ENCODE measurements around the gene TPD52L1.

Gene TPD52L1

DNA sequence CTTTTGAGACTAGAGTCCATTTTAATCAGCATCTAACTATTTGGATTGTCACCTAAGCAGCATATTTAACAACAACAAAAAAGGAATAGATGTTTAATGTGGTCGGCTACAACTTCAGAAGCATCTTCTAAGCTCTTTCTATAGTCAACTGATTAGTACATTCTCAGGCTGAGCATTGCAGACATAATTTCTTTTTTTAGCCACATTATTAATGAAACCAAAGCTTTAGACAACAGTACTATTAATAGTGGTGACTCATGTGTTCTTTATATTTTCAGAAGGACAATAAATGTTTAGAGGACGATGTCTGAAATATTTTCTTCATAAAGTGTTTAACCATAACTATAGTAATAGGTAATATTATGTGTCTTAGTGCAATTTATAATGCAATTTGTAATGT, 52.4 kb downstream of the TPD52L1 start:
- Mint-ChIP-seq H3K4me3 (no peak overlapping the region), H3K36me3 (no peaks in the 10 kb centered on the region), H3K4me1 (peaks cover 5% of the 10 kb centered on the region), H3K27ac (no peak overlapping the region), H3K9me3 (no peaks in the 10 kb centered on the region)
- ATAC-seq: no peak
- no peak for DNase-seq (ENCODE audit: low spot score in 2 of 2)

DNA sequence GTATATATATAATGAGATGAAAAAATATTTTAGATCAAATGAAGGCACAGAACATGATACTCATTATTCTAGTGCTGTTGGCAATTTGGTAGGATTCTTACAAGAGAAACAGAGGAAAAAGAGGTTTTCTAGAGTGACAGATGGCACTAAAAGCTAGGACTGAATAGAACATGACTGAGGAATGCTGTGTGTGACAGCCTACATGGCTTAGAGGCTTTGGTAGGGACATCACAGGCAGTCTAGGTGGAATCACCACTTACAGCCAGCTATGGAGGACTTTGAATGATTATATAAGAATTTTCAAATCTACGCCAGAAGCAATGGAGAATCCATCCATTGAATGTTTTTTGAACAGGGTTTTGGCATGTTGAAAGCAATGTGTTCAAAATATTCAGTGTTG, 52.8 kb downstream of the TPD52L1 start:
- H3K4me1 Mint-ChIP-seq: peaks cover 5% of the 10 kb centered on the region
- H3K4me3 Mint-ChIP-seq: no peak overlapping the region
- H3K36me3 Mint-ChIP-seq: no peaks in the 10 kb centered on the region
- no peak for ATAC-seq
- no peak for DNase-seq (ENCODE audit: low spot score in 2 of 2)
- H3K9me3 Mint-ChIP-seq: no peaks in the 10 kb centered on the region
- H3K27ac Mint-ChIP-seq: no peak overlapping the region

DNA sequence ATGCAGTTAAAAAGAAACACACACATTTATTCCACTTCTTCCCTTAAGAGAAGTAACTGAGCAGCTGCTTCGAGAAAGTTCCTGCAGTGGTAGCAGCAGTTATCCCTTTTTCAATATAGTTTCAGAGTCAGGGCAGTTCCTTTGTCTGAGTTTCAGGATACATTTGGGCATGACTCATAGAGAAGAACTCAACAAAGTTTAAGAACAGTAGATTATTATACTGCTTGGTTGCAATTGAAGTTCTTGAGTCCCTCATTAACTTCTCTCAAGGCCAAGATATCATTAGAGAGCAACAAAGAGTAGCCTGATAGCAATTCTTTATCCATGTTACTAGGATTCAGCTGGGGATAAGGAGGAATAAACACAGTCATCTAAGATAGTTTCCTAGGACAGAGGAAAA, 54.4 kb downstream of the TPD52L1 start:
- H3K36me3 Mint-ChIP-seq: no peaks in the 10 kb centered on the region
- H3K9me3 Mint-ChIP-seq: no peaks in the 10 kb centered on the region
- H3K4me3 Mint-ChIP-seq: no peak overlapping the region
- no peak for DNase-seq (ENCODE audit: low spot score in 2 of 2)
- no peaks in the 10 kb centered on the region for H3K4me1 Mint-ChIP-seq
- ATAC-seq: no peak
- no peak overlapping the region for H3K27ac Mint-ChIP-seq

DNA sequence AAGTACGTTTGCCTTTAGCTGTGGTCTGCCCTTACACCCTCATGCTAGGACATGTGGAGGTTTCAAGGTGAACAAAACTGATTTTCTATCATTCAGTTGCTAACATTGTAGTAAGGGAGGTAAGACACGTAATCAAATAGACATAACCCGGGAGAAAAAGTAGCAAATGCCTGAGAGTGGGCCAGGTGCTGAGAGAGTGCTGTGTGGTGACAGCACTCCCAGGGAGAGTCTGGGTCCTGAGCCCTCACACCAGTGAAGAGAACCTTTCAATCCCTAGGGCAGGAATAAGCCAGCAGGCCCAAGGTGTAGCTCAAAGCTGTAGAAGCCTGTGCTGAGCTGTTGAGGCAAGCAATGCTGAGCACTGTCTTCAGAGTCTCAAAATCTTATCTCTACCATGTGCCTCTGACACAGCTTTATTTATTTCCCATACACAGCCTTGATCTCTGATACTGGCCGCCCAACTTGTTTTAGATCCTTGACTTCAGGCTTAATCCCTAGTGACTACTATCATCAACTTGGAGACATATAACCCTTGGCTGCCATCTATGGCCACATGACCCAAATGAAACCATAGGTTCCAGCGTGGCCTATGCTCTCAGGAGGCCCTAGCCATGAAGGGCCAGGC, 55.2 kb downstream of the TPD52L1 start:
- Mint-ChIP-seq H3K4me1 (no peaks in the 10 kb centered on the region), H3K36me3 (no peaks in the 10 kb centered on the region), H3K27ac (no peak overlapping the region), H3K4me3 (no peak overlapping the region), H3K9me3 (no peaks in the 10 kb centered on the region)
- ATAC-seq (peak; percentile 22), DNase-seq (ENCODE audit: low spot score in 2 of 2) (no peak)

DNA sequence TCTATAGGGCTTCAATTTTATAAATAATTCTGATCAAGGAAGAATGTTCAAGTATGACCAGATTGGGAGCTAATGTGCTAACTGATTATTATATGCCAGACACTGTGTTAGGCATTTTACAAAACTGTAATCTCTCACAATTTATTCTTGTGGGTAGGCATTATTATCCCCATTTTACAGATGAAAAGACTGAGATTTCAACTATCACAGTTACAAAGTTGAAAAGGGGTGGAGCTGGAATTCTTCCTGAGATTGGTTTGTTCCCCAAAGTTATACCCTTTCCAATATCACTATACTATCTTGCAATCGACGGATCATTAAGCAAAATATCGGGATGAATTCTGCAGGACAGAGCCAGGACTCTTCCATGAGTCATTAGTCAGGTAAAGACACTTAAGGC, 57.1 kb downstream of the TPD52L1 start:
- H3K27ac Mint-ChIP-seq: no peak overlapping the region
- DNase-seq (ENCODE audit: low spot score in 2 of 2) (no peak), ATAC-seq (no peak)
- H3K4me1 Mint-ChIP-seq: no peaks in the 10 kb centered on the region
- H3K9me3 Mint-ChIP-seq: no peaks in the 10 kb centered on the region
- H3K4me3 Mint-ChIP-seq: no peak overlapping the region
- no peaks in the 10 kb centered on the region for H3K36me3 Mint-ChIP-seq

DNA sequence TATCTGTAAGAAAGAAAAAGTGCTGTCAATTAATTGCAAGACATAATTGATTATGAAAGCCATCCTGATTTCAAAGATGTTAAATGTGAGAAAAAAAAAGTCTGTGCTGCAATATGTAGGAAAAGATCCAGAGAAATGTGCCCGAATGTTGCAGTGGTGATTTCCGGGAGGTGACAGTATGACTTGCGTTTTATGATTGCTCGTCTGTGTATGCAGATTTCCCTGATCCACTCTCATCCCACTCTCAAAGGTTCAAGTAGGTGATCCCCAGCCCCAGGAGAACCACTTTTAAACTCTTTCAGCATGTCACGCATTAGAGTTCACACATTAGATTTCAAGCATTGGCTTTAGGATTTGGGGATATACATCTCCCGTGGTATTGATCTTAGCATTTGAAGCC, 57.8 kb downstream of the TPD52L1 start:
- Mint-ChIP-seq H3K4me3 (no peak overlapping the region), H3K27ac (no peak overlapping the region), H3K36me3 (no peaks in the 10 kb centered on the region), H3K9me3 (no peaks in the 10 kb centered on the region), H3K4me1 (no peaks in the 10 kb centered on the region)
- no peak for DNase-seq (ENCODE audit: low spot score in 2 of 2)
- no peak for ATAC-seq

DNA sequence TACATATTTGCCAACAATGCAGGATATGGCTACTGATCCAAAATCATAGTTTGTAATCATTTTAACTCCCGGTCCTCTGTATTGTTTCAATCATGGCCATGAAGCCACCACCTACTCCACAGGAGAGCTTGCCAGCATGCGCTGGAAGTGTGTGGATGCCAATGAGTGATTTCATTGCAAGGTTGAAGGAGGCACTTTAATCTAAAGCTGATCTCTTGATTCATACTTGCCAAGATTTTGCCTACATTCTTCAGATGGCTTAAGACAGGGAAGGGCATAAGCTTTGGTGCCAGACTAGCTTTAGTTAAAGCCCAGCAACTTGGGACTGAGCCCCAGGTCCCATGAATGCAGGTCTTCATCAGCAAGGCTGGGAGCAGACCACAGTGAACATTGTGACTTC, 58.8 kb downstream of the TPD52L1 start:
- H3K9me3 Mint-ChIP-seq: no peaks in the 10 kb centered on the region
- DNase-seq (ENCODE audit: low spot score in 2 of 2): no peak
- no peak overlapping the region for H3K4me3 Mint-ChIP-seq
- H3K4me1 Mint-ChIP-seq: no peaks in the 10 kb centered on the region
- no peak overlapping the region for H3K27ac Mint-ChIP-seq
- ATAC-seq: no peak
- H3K36me3 Mint-ChIP-seq: no peaks in the 10 kb centered on the region

DNA sequence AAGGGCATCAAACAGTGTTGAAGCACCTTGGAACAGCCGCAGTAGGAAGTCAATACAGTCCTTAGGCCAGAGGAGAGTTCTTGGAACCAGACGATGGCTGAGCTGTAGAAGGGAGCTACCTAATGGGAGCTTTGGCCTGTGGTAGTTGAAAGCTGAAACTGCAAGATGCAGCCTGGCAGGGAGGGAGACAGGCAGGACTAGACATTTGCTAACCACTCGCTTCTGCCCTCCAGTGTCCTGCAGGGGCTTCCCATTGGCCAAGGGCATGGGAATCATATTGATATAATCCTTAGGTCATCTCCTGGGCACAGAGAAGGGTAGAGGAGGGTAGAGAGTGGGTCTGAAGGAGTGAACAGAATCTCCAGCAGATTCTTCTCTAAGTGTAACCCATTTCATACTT, 60.4 kb downstream of the TPD52L1 start:
- no peak overlapping the region for H3K27ac Mint-ChIP-seq
- ATAC-seq: peak; percentile 31
- H3K9me3 Mint-ChIP-seq: no peaks in the 10 kb centered on the region
- H3K36me3 Mint-ChIP-seq: no peaks in the 10 kb centered on the region
- DNase-seq (ENCODE audit: low spot score in 2 of 2): no peak
- no peaks in the 10 kb centered on the region for H3K4me1 Mint-ChIP-seq
- H3K4me3 Mint-ChIP-seq: no peak overlapping the region

DNA sequence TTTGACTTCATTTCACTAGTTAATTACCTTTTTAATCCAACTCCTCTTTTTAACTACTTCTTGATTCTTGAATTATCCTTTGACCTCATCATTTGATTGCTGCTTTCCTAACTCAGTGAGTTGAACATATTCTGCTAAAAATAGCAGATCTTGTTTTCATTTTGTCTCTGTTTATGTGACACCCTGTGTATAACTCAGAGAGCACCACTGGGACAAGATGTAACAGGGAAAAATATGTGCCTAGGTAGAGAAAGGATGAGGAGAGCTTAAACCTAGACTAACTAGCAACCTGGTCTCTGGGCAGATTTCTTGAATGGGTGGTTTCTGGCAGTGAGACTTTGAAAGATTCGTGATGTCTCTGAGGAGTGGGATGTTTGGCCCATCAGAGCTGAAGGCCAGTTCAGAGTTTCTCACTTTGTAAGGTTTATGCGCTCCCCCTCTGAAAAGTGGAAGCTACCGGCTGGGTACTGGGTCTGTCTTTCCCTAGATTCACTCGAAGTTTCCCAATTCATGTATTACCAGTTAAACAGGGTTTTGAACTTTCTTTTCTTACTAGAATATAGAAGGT, 61.8 kb downstream of the TPD52L1 start:
- H3K27ac Mint-ChIP-seq: no peak overlapping the region
- no peak overlapping the region for H3K4me3 Mint-ChIP-seq
- no peak for DNase-seq (ENCODE audit: low spot score in 2 of 2)
- no peaks in the 10 kb centered on the region for H3K36me3 Mint-ChIP-seq
- H3K9me3 Mint-ChIP-seq: no peaks in the 10 kb centered on the region
- ATAC-seq: no peak
- H3K4me1 Mint-ChIP-seq: no peaks in the 10 kb centered on the region

DNA sequence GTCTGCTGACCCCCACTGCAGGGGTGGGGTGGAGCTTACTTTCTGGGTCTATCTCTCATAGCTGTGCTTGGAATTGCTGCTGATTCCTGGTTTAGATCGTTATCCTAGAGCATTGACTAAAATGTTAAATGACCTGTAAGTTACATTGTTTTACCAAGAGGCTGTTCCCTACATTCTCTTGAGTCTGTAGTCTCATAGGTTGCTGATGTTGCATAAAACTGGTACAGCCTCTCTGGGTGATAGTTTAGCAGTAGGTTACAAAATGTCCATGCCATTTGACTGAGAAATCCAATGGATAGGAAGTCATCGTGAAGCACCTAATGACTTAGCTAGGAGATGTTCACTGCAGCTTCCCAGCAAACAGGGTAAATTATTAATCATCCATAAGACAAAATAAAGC, 62.4 kb downstream of the TPD52L1 start:
- H3K36me3 Mint-ChIP-seq: no peaks in the 10 kb centered on the region
- DNase-seq (ENCODE audit: low spot score in 2 of 2) (no peak), ATAC-seq (no peak)
- H3K27ac Mint-ChIP-seq: no peak overlapping the region
- H3K4me1 Mint-ChIP-seq: no peaks in the 10 kb centered on the region
- no peak overlapping the region for H3K4me3 Mint-ChIP-seq
- H3K9me3 Mint-ChIP-seq: no peaks in the 10 kb centered on the region

DNA sequence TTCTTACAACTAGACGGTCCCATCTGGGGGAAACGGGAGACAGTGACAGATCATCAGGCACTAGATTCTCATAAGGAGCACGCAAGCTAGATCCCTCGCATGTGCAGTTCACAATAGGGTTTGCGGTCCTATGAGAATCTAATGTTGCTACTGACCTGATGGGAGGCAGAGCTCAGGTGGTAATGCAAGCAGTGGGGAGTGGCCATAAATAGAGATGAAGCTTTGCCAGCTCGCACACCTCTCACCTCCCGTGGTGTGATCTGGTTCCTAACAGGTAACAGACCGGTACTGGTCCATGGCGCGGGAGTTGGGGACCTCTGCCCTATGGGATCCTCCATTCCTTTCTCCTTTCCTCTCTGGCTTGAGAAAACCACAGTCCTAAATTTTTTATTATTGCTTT, 63.8 kb downstream of the TPD52L1 start:
- H3K4me3 Mint-ChIP-seq: no peak overlapping the region
- H3K4me1 Mint-ChIP-seq: no peaks in the 10 kb centered on the region
- H3K9me3 Mint-ChIP-seq: no peaks in the 10 kb centered on the region
- no peak for DNase-seq (ENCODE audit: low spot score in 2 of 2)
- H3K36me3 Mint-ChIP-seq: no peaks in the 10 kb centered on the region
- no peak for ATAC-seq
- no peak overlapping the region for H3K27ac Mint-ChIP-seq

DNA sequence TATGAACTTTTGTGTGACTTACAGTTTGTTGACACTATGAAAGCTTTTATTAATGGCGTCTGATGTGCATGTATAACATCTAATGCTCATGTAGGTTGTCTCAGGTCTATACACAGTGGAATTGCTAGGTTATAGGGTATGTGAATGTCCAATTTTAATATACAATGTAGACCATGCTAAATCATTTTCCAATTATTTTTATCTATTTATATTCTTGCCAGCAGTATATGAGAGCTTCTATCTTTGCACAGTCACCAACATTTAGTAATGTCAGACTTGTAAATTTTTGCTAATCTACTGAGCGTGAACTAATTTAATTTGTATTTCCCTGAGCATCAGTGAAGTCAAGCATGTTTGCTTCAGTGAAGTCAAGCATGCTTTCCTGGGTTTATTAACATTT, 64.4 kb downstream of the TPD52L1 start:
- ATAC-seq (no peak), DNase-seq (ENCODE audit: low spot score in 2 of 2) (no peak)
- Mint-ChIP-seq H3K27ac (no peak overlapping the region), H3K9me3 (no peaks in the 10 kb centered on the region), H3K36me3 (no peaks in the 10 kb centered on the region), H3K4me3 (no peak overlapping the region), H3K4me1 (no peaks in the 10 kb centered on the region)

DNA sequence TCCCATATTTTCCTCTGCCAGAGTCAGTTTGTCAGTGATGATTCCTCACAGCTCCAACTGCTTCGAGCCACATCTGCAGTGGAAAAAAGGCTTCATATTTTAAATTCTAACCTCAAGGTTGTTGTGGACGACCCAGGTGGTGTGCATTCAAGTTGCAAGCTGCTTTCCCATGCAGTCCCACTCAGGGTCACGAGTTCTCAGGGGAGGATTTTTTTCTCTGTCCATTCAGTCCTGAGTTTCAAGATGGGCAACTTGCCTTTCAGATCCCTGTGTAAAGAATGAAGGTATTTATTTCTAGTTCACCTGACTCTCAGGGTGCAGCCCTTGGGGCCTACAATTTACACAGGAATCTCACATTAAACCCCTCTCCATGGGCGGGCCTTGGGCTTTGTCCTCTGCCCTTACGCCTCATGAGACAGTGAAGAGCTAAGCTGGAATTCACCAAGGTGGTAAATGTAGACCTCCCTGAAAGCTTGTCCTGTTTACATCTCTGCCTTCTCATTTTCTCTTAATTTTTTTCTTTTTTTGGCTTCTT, 65.9 kb downstream of the TPD52L1 start:
- ATAC-seq (no peak), DNase-seq (ENCODE audit: low spot score in 2 of 2) (no peak)
- no peaks in the 10 kb centered on the region for H3K9me3 Mint-ChIP-seq
- H3K4me3 Mint-ChIP-seq: no peak overlapping the region
- H3K36me3 Mint-ChIP-seq: no peaks in the 10 kb centered on the region
- H3K27ac Mint-ChIP-seq: no peak overlapping the region
- H3K4me1 Mint-ChIP-seq: no peaks in the 10 kb centered on the region

DNA sequence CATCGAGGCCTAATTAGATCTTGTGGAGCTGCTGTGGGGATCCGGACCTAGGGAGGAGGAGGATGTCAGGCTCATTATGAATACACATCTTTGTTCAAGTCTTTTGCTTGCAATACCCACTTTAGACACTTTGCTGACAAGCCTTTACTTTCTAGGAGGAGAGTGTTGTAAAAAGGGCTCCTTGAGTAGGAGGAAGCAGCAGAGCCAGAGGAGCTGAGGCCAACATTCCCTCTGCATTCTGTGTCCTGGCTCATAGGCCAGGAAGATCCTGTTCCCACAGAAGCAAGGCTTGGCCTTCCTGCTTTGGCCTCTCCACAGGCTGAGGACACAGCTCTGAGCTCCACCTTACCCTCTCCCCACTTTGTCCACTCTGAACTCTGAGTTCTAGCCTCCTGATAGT, 67.1 kb downstream of the TPD52L1 start:
- H3K4me1 Mint-ChIP-seq: no peaks in the 10 kb centered on the region
- no peak overlapping the region for H3K4me3 Mint-ChIP-seq
- no peaks in the 10 kb centered on the region for H3K36me3 Mint-ChIP-seq
- ATAC-seq (peak; percentile 32), DNase-seq (ENCODE audit: low spot score in 2 of 2) (no peak)
- H3K9me3 Mint-ChIP-seq: no peaks in the 10 kb centered on the region
- H3K27ac Mint-ChIP-seq: no peak overlapping the region

DNA sequence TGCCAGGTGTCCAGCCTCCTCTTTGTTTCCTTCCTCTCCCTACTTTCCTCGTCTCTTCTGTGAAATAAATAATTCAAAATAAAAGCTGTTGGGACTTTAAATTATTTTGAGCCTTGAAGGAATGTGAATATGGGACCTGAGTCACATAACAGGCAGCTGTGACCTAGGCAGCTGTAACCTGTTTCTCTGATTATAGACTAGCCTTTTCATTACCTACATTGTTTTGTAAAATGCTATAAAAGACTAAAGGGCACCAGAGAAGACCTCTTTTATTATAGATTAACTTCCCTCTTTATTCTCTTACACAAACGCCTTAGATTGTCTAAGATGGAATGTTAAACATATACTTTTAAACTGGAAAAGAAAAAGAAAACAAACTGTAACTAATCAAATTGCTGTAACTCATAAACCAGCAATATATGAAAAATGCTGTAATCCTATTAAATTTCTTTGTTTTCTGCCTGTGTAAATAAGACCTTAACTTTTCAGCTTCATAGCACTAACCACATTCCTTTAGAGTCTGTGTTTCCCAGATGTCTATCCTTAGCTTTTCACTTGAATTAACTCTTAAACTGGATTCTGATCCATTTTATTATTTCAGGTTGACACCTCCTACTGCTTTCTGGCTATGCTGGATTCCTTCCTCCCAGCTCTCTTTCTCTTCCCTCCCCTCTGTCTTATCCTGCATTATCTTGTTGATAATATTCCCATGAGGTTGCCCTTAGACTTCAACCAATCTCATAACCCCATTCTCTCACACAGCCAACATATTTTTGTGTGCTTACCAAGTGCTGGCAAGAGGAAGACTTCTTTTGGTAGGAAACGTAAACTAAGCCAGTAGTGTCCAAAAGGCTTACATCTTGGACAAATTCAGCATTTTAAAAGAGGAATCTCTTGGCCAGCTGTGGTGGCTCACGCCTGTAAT, 69.2 kb downstream of the TPD52L1 start:
- no peaks in the 10 kb centered on the region for H3K9me3 Mint-ChIP-seq
- H3K36me3 Mint-ChIP-seq: no peaks in the 10 kb centered on the region
- H3K4me1 Mint-ChIP-seq: no peaks in the 10 kb centered on the region
- DNase-seq (ENCODE audit: low spot score in 2 of 2) (no peak), ATAC-seq (no peak)
- H3K4me3 Mint-ChIP-seq: no peak overlapping the region
- no peak overlapping the region for H3K27ac Mint-ChIP-seq

Data from stimulated activated effector memory CD8-positive, alpha-beta T cell treated with anti-CD3 and anti-CD28 coated beads, Interleukin-12 subunit alpha, Interleukin-12 subunit beta, amount 100 ng/mL, for 72 hours (primary cell).